A549 (cell line): ENCODE results near the gene PRKAG2. TPM values are rescaled to one million over a fixed set of nuclear protein-coding genes. Genes with fewer than 3 reads are reported as not detected.
A peak's percentile ranks its signal among the peaks of the same experiment; 100 is the strongest.

Source experiments
- ATAC-seq, 2 experiments: fragments of 200-7000 bp in 1 of 2; fragments of >200 bp in 1 of 2; cut with Nextera tagmentation in 1 of 2; cut with Tn5 transposase in 1 of 2; 3 replicates each; pipeline versions ENCODE4 v1.8.0 to v1.9.1; 2018 to 2020; ENCODE audit warnings: mild to moderate bottlenecking in 1 of 2, moderate library complexity in 1 of 2
- CTCF ChIA-PET: fragments of 300-600 bp; sonication (Branson Sonifier 250); formaldehyde crosslinking; extraction: SDS; loops from one replicate; lab custom pipeline; 2021; ENCODE audit warnings: antibody characterized with exemption, inconsistent platforms; lab: Yijun Ruan, JAX
- POLR2A ChIA-PET: fragments of 350-600 bp; formaldehyde crosslinking; extraction: SDS; loops from one replicate; lab custom pipeline; 2021; ENCODE audit warnings: antibody characterized with exemption, inconsistent platforms; lab: Yijun Ruan, JAX
- DNase-seq, 2 experiments: peaks; one replicate each; pipeline versions ENCODE4 v3.0.0 to v3.0.0-alpha.2; 2011 to 2016; ENCODE audit warnings: low read depth in 1 of 2, low spot score in 1 of 2
- FAIRE-seq: peaks from 2 replicates; lab custom pipeline; 2011; peaks lifted over from hg19 to GRCh38; lab: Jason Lieb, UNC
- H3K27ac ChIP-seq, 2 experiments: fragments of >200 bp; sonication (Bioruptor Twin); formaldehyde crosslinking; 3 replicates each; pipeline ENCODE4 v1.5.1; 2016 to 2017
- H3K4me1 ChIP-seq: fragments of >200 bp; sonication (Bioruptor Twin); formaldehyde crosslinking; 3 replicates; pipeline ENCODE4 v1.6.1; 2016
- H3K4me2 ChIP-seq: fragments of >200 bp; sonication (Bioruptor Twin); formaldehyde crosslinking; 3 replicates; pipeline ENCODE4 v1.6.1; 2016
- H3K4me3 ChIP-seq: fragments of >200 bp; sonication (Bioruptor Twin); formaldehyde crosslinking; 3 replicates; pipeline ENCODE4 v1.5.1; 2016
- H3K9me3 ChIP-seq: fragments of >200 bp; sonication (Bioruptor Twin); formaldehyde crosslinking; 3 replicates; pipeline ENCODE4 v1.6.1; 2016
- CBX2 ChIP-seq: fragments of 200-600 bp; sonication (generic); IDR thresholded peaks from 2 replicates; pipeline ENCODE4 v1.6.1; 2016; ENCODE audit warnings: low read depth, mild to moderate bottlenecking, borderline replicate concordance
- CEBPB ChIP-seq, 2 experiments: fragments of >200 bp in 1 of 2; sonication (Bioruptor Twin) in 1 of 2; formaldehyde crosslinking in 1 of 2; IDR thresholded peaks; 2 replicates each; pipeline ENCODE4 v1.6.1; 2012 to 2016
- E2F6 ChIP-seq: IDR thresholded peaks from 2 replicates; pipeline ENCODE4 v1.6.1; 2012; ENCODE audit warnings: low read depth, borderline replicate concordance
- EHF ChIP-seq: fragments of 250-450 bp; sonication (Bioruptor Pico); IDR thresholded peaks from 2 replicates; pipeline ENCODE4 v1.5.0; 2020; ENCODE audit warnings: mild to moderate bottlenecking
- ELK1 ChIP-seq: fragments of 150-350 bp; IDR thresholded peaks from 2 replicates; pipeline ENCODE4 v1.6.1; 2014; ENCODE audit warnings: low read depth, mild to moderate bottlenecking, low read length
- FOSB ChIP-seq: fragments of 250-450 bp; sonication (Bioruptor Pico); IDR thresholded peaks from 2 replicates; pipeline ENCODE4 v1.5.0; 2020; ENCODE audit warnings: mild to moderate bottlenecking, moderate library complexity
- FOSL2 ChIP-seq, 2 experiments: fragments of 450-650 bp in 1 of 2; fragments of >200 bp in 1 of 2; sonication (Bioruptor Twin) in 1 of 2; formaldehyde crosslinking; IDR thresholded peaks; 2 replicates each; pipeline versions ENCODE4 v1.5.0 to v1.6.1; 2016 to 2020; ENCODE audit warnings: mild to moderate bottlenecking in 1 of 2, moderate library complexity in 1 of 2
- GATA3 ChIP-seq: IDR thresholded peaks from 2 replicates; pipeline ENCODE4 v1.6.1; 2012; ENCODE audit warnings: borderline replicate concordance
- HES2 ChIP-seq: fragments of >200 bp; sonication (Bioruptor Twin); formaldehyde crosslinking; IDR thresholded peaks from 2 replicates; pipeline ENCODE4 v1.6.1; 2016
- HMGXB4 ChIP-seq: fragments of 250-450 bp; sonication (Bioruptor Pico); IDR thresholded peaks from 2 replicates; pipeline ENCODE4 v1.5.0; 2021; ENCODE audit warnings: mild to moderate bottlenecking, moderate library complexity, borderline replicate concordance
- HOXB5 ChIP-seq: fragments of 250-450 bp; sonication (Bioruptor Pico); IDR thresholded peaks from 2 replicates; pipeline ENCODE4 v1.5.0; 2020; ENCODE audit warnings: mild to moderate bottlenecking, moderate library complexity
- JUN ChIP-seq, 2 experiments: fragments of >200 bp; sonication (Bioruptor Twin); formaldehyde crosslinking; IDR thresholded peaks; 2 replicates in 1 of 2; 3 replicates in 1 of 2; pipeline ENCODE4 v1.6.1; 2016 to 2017
- KDM1A ChIP-seq: fragments of 200-600 bp; sonication (generic); IDR thresholded peaks from 2 replicates; pipeline ENCODE4 v1.6.1; 2016; ENCODE audit warnings: low read depth, mild to moderate bottlenecking
- MYC ChIP-seq: IDR thresholded peaks from 2 replicates; pipeline ENCODE4 v1.6.1; 2012; ENCODE audit warnings: mild to moderate bottlenecking, inconsistent platforms, low read length, improper control_type of control experiment, borderline replicate concordance
- NFE2L2 ChIP-seq: fragments of 150-350 bp; conservative IDR thresholded peaks from 2 replicates; pipeline ENCODE4 v1.6.1; 2014; ENCODE audit warnings: low read length
- POLR2AphosphoS2 ChIP-seq: conservative IDR thresholded peaks from 2 replicates; pipeline ENCODE4 v1.6.1; 2012; ENCODE audit warnings: low read length, improper control_type of control experiment, inconsistent platforms
- RCOR1 ChIP-seq: fragments of 150-350 bp; IDR thresholded peaks from 2 replicates; pipeline ENCODE4 v1.6.1; 2014; ENCODE audit warnings: antibody characterized with exemption, low read length, low read depth
- RFX5 ChIP-seq: fragments of 450-650 bp; IDR thresholded peaks from 2 replicates; pipeline ENCODE4 v1.7.1; 2014; ENCODE audit warnings: antibody characterized with exemption, mild to moderate bottlenecking, moderate library complexity
- SREBF2 ChIP-seq: fragments of 450-650 bp; IDR thresholded peaks from 2 replicates; pipeline ENCODE4 v1.6.1; 2014; ENCODE audit warnings: mild to moderate bottlenecking, moderate library complexity
- TFCP2L1 ChIP-seq: fragments of 250-450 bp; sonication (Bioruptor Pico); IDR thresholded peaks from 2 replicates; pipeline ENCODE4 v1.5.0; 2021; ENCODE audit warnings: mild to moderate bottlenecking
- TP53 ChIP-seq: fragments of 250-450 bp; sonication (Bioruptor Pico); IDR thresholded peaks from 2 replicates; pipeline ENCODE4 v1.5.0; 2021; ENCODE audit warnings: mild to moderate bottlenecking, moderate library complexity
- USF2 ChIP-seq: fragments of 450-650 bp; IDR thresholded peaks from 2 replicates; pipeline ENCODE4 v1.6.1; 2014; ENCODE audit warnings: antibody characterized with exemption
- ZC3H11A ChIP-seq: fragments of 450-650 bp; IDR thresholded peaks from 2 replicates; pipeline ENCODE4 v1.6.1; 2014; ENCODE audit warnings: antibody characterized with exemption, mild to moderate bottlenecking
- ZFP36 ChIP-seq: fragments of 450-650 bp; IDR thresholded peaks from 2 replicates; pipeline ENCODE4 v1.6.1; 2014; ENCODE audit warnings: borderline replicate concordance; ENCODE audit not compliant: partially characterized antibody
- WGBS: methylation state at CpG from one replicate; pipeline ENCODE4 v1.1.6; 2017; ENCODE audit errors: missing lambda C conversion rate; 5-methylcytosine and 5-hydroxymethylcytosine counted together
- polyA plus RNA-seq, 4 experiments: library from polyadenylated mRNA; depleted of rRNA in 3 of 4; stranded (reverse); fragments of >200 nt; fragmentation: RNase III in 1 of 4; extraction: RNeasy Plus Mini Kit Qiagen cat#74134 plus additional on column Dnase treatment in 1 of 4; gene quantifications; 2 replicates in 3 of 4; 3 replicates in 1 of 4; pipeline ENCODE4 v1.2.3, GENCODE V29; 2011 to 2017

PRKAG2 gene
- polyA plus RNA-seq, 2 of the 4 experiments (the other 2 are of a cell fraction), result 26.5 to 31.7 TPM

GRCh38 chr7:151849879-151850260 is 27.0 kb downstream of the PRKAG2 start:
- no peak overlapping the region for H3K4me3 ChIP-seq
- DNase-seq, result no peak
- no peak overlapping the region for H3K27ac ChIP-seq
- no peak overlapping the region for H3K4me2 ChIP-seq
- POLR2A ChIA-PET, result no interaction called here
- no peak for FAIRE-seq
- peaks cover 7% of the 10 kb centered on the region for H3K4me1 ChIP-seq
- no peak for TF ChIP-seq HMGXB4 (CRISPR knock-in tag)
- no peak for TF ChIP-seq RFX5
- no peak for TF ChIP-seq TFCP2L1 (CRISPR knock-in tag)
- TF ChIP-seq CBX2, result no peak
- no peak for TF ChIP-seq ZFP36
- TF ChIP-seq EHF (CRISPR knock-in tag), result no peak
- H3K9me3 ChIP-seq, result no peaks in the 10 kb centered on the region
- WGBS, result 90% methylated on average over 10 of the region's 13 CpGs
- CTCF ChIA-PET, result interaction anchor here (3.8 kb wide), 1 partner anchor 67 kb away, joined by 19 read pairs; no protein-coding TSS in a partner anchor
- ATAC-seq, result no peak

GRCh38 chr7:151849008-151849878 is 27.7 kb downstream of the PRKAG2 start:
- ChIA-PET CTCF (interaction anchor here (3.8 kb wide), 1 partner anchor 66 kb away, joined by 19 read pairs; no protein-coding TSS in a partner anchor), POLR2A (no interaction called here)
- Histone ChIP-seq H3K4me1 (peaks cover 11% of the 10 kb centered on the region), H3K9me3 (no peaks in the 10 kb centered on the region), H3K4me3 (no peak overlapping the region), H3K27ac (no peak overlapping the region), H3K4me2 (no peak overlapping the region)
- WGBS, result 72% methylated on average over 26 of the region's 26 CpGs
- no peak for FAIRE-seq
- ATAC-seq, result no peak
- TF ChIP-seq RCOR1, result no peak
- no peak for TF ChIP-seq JUN (IDR thresholded peaks at IDR 0.05)
- no peak for TF ChIP-seq CEBPB (IDR thresholded peaks at IDR 0.05)
- no peak for TF ChIP-seq FOSB (CRISPR knock-in tag)
- DNase-seq, result no peak

GRCh38 chr7:151847681-151848081 is 29.2 kb downstream of the PRKAG2 start:
- Histone ChIP-seq H3K4me2 (no peak overlapping the region), H3K4me3 (no peak overlapping the region), H3K4me1 (peaks cover 21% of the 10 kb centered on the region), H3K27ac (no peak overlapping the region), H3K9me3 (no peaks in the 10 kb centered on the region)
- FAIRE-seq (no peak), ATAC-seq (no peak), DNase-seq (no peak)
- WGBS, result 97% methylated on average over 10 of the region's 10 CpGs
- ChIA-PET CTCF (interaction anchor here (1.0 to 5.8 kb wide), 3 partner anchors 9 to 65 kb away, joined by 3 to 40 read pairs (median 6); no protein-coding TSS in a partner anchor), POLR2A (no interaction called here)
- TF ChIP-seq MYC (no peak), TP53 (CRISPR knock-in tag) (no peak), HOXB5 (CRISPR knock-in tag) (no peak), SREBF2 (no peak), ZC3H11A (no peak), RCOR1 (no peak), NFE2L2 (no peak)

- H3K27ac ChIP-seq, result 0 out of 6 replicates have a peak overlapping the region, but pooled peaks of 1 of the 2 experiments have one; percentile 7
- H3K4me3 ChIP-seq, result no peak overlapping the region
- DNase-seq (no peak), ATAC-seq (no peak), FAIRE-seq (no peak)
- H3K4me2 ChIP-seq, result no peak overlapping the region
- H3K9me3 ChIP-seq, result no peaks in the 10 kb centered on the region
- ChIA-PET POLR2A (no interaction called here), CTCF (interaction anchor here (1.0 to 5.8 kb wide), 3 partner anchors 10 to 64 kb away, joined by 3 to 40 read pairs (median 6); no protein-coding TSS in a partner anchor)
- 84% methylated on average over 7 of the region's 7 CpGs for WGBS
- peaks cover 21% of the 10 kb centered on the region for H3K4me1 ChIP-seq
- TF ChIP-seq POLR2AphosphoS2, result no peak
- TF ChIP-seq FOSL2 (IDR thresholded peaks at IDR 0.05), result no peak
- TF ChIP-seq FOSL2 (CRISPR knock-in tag; IDR thresholded peaks at IDR 0.05), result no peak
- TF ChIP-seq E2F6, result no peak
- no peak for TF ChIP-seq HES2
- TF ChIP-seq EHF (CRISPR knock-in tag), result no peak
- no peak for TF ChIP-seq CEBPB (IDR thresholded peaks at IDR 0.05)
- no peak for TF ChIP-seq GATA3
- TF ChIP-seq ELK1, result no peak
- TF ChIP-seq USF2, result no peak
- no peak for TF ChIP-seq KDM1A
- no peak for TF ChIP-seq RFX5
Measured at GRCh38 chr7:151847136-151847535, 29.8 kb downstream of the PRKAG2 start.
